NCI-H446 (cell line): ENCODE data around the gene CLIC4.
A peak's percentile ranks its signal among the peaks of the same experiment; 100 is the strongest.
"Not testable (repeated sequence)": the region's sequence is repeated elsewhere in the genome, so short reads cannot be mapped to it uniquely, and the experiment has no call there.

Source experiments
- DNase-seq, 2 experiments: peaks; one replicate each; lab custom pipeline; 2025; lab: John Stamatoyannopoulos, UW

Gene CLIC4

GRCh38 chr1:24811494-24811893, 66.2 kb downstream of the CLIC4 start:
- DNase-seq: not testable (repeated sequence)

- DNase-seq: not testable (repeated sequence)
Measured at GRCh38 chr1:24820221-24820620, 75.0 kb downstream of the CLIC4 start.

DNA sequence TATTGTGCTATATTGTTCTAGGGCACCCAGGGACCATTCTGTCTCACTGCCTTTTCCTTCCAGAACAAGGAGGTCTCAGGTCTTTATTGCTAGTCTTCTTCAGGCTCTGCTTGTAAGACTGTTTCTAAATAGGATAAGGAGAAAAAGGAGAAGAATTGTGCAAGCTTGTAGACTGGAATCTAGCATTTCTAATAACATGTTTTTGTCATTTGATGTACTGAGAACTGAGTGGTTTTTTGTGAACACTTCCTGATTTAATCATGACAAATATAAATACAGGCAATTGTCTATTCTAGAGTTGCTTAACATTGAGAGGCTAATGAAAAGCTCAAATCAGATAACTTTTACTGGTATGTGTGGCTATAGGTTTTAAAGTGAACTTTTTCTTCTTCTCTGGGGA, 77.6 kb downstream of the CLIC4 start:
- no peak for DNase-seq

GRCh38 chr1:24823486-24823885, 78.2 kb downstream of the CLIC4 start:
- DNase-seq: not testable (repeated sequence)

DNA sequence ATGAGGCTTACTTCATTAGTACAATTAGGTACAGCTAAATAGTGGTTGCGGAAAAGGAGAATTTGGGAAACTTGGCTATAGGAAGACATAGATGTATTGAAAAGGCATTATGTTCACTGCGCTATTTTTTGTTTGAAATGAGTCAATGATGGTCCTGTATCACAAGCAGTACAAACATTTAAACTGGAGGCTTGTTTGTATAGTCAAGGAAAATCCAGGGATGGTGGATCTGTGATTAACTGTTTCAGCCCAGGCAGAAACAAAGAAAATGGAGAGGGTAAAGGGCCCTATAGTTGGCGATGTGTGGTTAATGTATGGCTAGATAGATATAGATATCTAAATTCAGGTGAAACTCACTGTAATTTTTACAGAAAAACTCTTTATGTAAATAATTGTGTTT, 79.9 kb downstream of the CLIC4 start:
- no peak for DNase-seq

DNA sequence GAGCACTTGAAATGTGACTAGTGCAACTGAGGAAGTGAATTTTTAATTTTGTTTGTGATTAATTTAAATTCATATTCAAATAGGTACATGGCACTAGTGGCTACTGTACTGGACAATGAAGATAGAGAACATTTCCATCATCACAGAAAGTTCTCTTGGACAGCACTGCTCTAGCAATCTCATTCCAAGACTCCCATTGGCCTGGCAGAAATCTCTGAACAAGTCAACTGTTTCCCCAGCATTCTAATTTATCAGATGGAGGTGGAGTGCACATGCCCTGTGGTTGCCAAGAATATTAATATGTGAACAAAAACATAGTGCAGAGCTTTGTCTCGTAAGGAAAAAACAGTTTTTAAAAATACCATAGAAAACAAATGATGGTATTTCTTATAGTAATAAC, 81.3 kb downstream of the CLIC4 start:
- no peak for DNase-seq

DNA sequence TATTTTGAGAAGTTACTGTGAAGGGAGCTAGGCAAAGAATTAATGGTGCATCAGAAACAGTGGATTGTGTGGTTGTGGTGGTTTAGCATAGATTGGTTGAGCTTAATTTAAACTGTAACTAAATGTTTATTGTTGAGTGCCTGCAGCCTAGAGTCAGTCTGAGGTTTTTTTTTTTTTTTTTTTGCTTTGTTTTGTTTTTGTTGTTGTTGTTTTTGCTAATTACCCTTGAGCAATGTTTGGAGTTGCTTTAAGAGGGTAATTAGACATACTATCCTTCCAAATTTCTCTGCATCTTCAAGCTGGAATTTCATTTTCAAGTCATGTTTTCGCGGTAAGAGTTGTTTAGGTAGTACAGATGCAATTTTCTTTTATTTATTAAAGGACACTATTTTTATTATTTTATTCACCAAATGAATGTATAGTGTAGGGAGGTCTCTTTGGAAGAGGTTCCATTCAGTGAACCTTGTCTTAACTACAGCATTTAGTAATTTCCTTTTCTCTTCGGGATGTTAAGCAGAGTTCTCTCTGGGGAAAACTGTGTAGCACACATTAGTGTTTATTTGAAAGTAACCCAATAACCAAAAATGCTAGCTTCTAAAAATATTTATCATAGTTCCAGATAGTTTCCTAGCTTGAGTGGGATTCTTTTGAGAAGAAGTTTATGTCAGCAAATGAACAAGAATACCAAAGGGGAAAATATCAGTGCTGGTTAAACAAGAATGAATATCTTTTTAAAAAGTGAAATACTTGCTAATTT, 82.3 kb downstream of the CLIC4 start:
- DNase-seq: no peak

DNA sequence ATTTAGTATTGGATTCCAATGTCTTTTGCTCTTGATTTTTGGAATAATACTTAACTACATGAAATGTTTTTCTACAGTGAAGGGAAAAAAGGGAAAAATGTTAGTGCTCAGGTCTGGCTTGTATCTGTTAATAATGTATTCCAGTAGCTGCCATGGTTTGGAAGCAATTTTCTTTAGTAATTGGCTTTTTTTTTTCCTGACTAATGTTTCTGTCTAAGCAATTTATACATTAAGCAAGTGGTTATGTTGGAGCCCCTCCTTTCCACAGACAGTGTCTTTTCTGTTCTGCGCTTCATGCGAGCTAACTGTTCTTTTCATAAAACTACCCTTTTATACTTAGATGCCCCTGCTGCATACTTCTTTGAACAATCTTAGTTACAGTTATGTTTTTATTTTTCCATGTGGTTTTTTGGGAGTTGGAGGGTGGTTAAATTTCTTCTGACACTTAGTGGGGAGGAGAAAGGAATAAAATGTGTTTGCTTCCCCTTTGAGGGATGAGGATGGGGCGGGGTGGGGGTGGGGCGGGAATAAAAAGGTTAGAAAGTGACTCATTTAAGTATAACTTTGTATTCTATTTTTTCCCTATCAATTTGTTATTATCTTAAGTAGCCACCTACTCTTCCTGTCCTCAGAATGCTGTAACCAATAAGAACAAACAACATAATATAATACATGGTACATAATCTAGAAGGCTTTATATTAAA, 83.1 kb downstream of the CLIC4 start:
- DNase-seq: no peak

DNA sequence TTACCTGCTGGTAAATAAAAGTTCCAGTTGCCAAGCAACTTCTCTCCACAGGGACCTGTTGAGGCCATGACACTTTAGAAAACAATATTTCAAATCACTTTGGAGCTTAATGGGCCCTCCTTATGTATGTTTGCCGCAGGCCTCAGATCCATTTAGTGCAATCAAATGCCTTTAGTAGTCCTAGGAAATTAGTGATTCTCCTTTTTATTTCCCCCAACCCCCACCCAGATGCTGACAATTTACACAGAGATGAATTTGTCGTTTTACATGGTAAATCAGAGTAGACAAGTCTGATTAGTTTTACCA, 83.6 kb downstream of the CLIC4 start:
- DNase-seq: no peak

- peak; percentile 61 to 81 for DNase-seq
Measured at GRCh38 chr1:24830680-24831272, 85.5 kb downstream of the CLIC4 start.

DNA sequence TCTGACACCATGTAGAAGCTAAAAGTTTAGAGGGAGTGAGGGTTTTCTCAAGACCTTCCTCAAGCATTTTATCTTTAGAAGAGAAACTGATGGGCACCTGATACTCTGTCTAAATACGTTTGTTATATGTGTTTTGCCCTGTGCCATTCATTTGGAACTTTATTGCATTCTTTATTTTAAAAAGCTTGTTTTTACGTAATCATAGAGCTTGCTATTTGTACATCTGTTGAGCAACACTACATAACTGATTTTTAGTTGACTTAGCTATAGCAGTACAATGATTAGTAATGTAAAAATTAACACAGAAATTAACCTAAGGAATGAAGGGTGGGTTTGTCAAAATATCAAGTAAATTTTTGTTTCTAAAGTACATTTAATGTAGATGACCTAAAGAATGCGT, 96.3 kb downstream of the CLIC4 start:
- DNase-seq: no peak

DNA sequence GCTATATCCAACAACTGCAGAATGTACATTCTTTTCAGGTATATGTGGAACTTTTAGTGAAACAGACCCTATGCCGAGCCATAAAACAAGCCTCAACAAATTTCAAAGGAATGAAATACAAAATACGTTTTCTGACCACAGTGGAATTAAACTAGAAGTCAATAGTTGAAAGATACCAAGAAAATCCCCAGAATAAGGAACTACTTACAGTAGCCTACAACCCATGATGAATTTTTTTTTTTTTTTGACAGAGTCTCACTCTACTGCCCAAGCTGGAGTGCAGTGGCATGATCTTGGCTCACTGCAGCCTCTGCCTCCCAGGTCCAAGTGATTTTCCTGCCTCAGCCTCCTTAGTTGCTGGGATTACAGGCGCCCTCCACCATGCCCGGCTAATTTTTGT, 101.4 kb downstream of the CLIC4 start:
- DNase-seq: no peak

DNA sequence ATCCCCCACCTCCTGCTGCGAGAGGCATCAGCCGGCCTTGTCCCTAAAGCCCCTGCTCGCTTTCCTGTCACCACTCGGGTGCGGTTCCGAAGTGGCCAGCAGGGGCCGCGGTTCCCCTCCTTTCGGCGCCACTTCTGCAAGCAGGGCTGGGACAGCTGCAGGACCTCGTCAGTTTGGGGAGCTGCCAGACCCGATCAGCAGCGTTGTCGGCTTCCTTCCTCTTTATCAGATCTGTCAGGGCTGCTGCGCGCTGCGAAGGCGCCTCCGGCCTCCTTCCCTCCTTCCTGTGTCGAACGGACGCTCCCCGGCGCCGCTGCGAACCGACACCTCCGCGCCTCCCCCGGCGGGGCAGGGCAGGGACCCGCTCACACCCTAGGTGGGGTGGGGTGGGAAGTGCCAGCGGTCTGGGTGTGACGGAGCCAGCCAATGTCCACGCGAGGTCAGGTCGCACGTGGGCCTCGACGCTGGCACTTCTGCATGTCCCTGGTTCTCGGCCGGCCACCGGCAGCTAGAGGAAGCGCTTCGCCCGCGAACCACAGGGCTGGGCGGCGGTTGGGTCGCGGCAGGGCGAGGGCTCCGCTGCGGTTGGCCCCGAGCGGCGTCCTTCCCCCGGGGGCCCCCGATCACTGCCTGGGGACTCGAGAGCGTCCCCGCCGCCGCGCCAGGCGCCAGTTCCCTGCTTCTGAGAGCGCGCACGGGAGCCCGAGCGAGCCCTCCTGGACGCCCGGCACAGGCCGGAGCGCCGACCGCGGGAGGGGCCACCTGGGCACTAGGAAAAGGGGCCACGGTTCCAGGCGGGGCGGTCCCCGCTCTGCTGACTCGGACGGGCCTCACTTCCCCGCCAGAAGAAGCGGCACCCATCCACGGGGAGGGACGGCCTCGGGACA, 103.0 kb downstream of the CLIC4 start:
- peak; percentile 70 to 85 for DNase-seq

GRCh38 chr1:24849672-24850295, 104.5 kb downstream of the CLIC4 start:
- no peak for DNase-seq

GRCh38 chr1:24850328-24850920, 105.2 kb downstream of the CLIC4 start:
- DNase-seq: no peak

GRCh38 chr1:24853649-24854048, 108.4 kb downstream of the CLIC4 start:
- DNase-seq: no peak

DNA sequence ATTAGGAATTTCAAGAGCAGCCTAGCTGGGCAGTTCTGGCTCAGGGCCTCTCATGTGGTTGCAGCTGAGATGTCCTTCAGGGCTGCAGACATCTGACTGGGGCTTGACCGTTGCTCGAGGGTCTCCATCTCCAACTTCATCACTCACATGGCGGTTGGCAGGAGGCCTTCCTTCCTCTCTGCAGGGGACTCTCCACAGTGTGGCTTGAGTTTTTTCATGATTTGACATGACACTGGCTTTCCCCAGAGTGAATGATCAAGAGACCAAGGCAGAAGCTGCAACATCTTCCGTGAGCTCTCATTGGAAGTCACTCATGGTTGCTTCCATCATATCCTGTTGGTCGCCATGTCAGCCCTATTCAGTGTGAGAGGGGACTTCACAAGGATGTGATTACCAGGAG, 110.2 kb downstream of the CLIC4 start:
- no peak for DNase-seq

DNA sequence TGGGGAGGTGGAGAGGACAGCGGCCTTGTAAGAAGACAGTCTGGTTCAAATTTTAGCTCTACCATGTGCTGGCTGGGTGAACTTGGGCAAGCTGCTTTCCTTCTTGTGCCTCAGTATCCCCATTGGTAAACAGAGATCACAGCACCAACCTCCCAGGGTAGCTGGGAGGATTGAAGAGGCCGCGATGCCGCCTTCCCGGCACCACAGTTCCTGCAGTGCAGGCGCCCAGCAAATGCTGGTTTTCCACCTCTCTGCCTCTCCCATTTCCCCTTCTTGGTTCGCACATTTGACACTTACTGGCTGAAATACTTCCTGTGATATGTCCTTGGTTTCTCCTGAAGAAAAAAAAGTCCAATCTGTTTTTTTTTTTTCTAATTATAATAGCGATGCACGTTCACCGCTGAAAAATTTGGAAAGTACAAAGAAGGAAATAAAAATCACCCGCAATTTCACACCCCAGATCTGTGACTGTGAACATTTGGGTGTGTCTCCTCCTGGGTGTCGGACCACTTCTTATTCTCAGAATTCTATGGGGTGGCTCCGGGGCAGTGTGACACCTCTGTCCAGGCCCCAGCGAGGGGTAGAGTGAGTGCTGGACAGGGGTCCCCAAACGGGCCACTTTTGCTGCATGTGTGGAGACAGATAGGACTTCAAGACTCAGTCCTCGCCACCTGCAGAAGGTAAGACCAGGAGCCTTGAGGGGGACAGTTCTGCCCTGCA, 111.7 kb downstream of the CLIC4 start:
- no peak for DNase-seq

- no peak for DNase-seq
Measured at GRCh38 chr1:24857507-24858133, 112.4 kb downstream of the CLIC4 start.

- DNase-seq: no peak
Measured at GRCh38 chr1:24858277-24858676, 113.0 kb downstream of the CLIC4 start.
